Right forelimb (tissue), 1 donor: ENCODE data around the gene TP73.

ENCODE experiments used
- DNase-seq: peaks from one replicate; pipeline ENCODE4 v3.0.0-alpha.2; 2018

TP73 gene

GRCh38 chr1:3690282-3691065 is 38.2 kb downstream of the TP73 start:
- no peak for DNase-seq

GRCh38 chr1:3691421-3692204 is 39.3 kb downstream of the TP73 start:
- DNase-seq, result no peak

- no peak for DNase-seq
Observed at GRCh38 chr1:3692598-3692997, 40.3 kb downstream of the TP73 start.

GRCh38 chr1:3693321-3693720 is 41.0 kb downstream of the TP73 start:
- no peak for DNase-seq

GRCh38 chr1:3695326-3696217 is 43.3 kb downstream of the TP73 start:
- DNase-seq, result no peak

- DNase-seq, result no peak
Observed at GRCh38 chr1:3696689-3697088, 44.4 kb downstream of the TP73 start.

- no peak for DNase-seq
Observed at GRCh38 chr1:3697104-3697503, 44.8 kb downstream of the TP73 start.

GRCh38 chr1:3697810-3698209 is 45.5 kb downstream of the TP73 start:
- DNase-seq, result no peak

- DNase-seq, result no peak
Observed at GRCh38 chr1:3698660-3699408, 46.5 kb downstream of the TP73 start.

GRCh38 chr1:3699596-3699995 is 47.3 kb downstream of the TP73 start:
- no peak for DNase-seq

GRCh38 chr1:3700631-3701030 is 48.3 kb downstream of the TP73 start:
- DNase-seq, result no peak

- no peak for DNase-seq
Observed at GRCh38 chr1:3702528-3702927, 50.2 kb downstream of the TP73 start.

GRCh38 chr1:3702990-3703728 is 50.8 kb downstream of the TP73 start:
- no peak for DNase-seq

GRCh38 chr1:3703786-3704371 is 51.6 kb downstream of the TP73 start:
- DNase-seq, result no peak

GRCh38 chr1:3705341-3705950 is 53.1 kb downstream of the TP73 start:
- DNase-seq, result no peak

GRCh38 chr1:3706651-3707297 is 54.5 kb downstream of the TP73 start:
- no peak for DNase-seq

- DNase-seq, result no peak
Observed at GRCh38 chr1:3707298-3707938, 55.1 kb downstream of the TP73 start.

GRCh38 chr1:3707939-3708328 is 55.6 kb downstream of the TP73 start:
- DNase-seq, result no peak

- DNase-seq, result no peak
Observed at GRCh38 chr1:3708791-3709190, 56.5 kb downstream of the TP73 start.

GRCh38 chr1:3710251-3710650 is 57.9 kb downstream of the TP73 start:
- no peak for DNase-seq
